ENCODE data around the gene NNMT. TPM values are rescaled to one million over a fixed set of nuclear protein-coding genes. Genes with fewer than 3 reads are reported as not detected.
A peak's percentile ranks its signal among the peaks of the same experiment; 100 is the strongest.

Gene NNMT
- polyA plus RNA-seq, 3 donors from 2014 or later = 0.68 to 1.0 TPM; not detected in 1

- no peak for DNase-seq
- no peak overlapping the region for H3K27ac Mint-ChIP-seq
- peaks cover 2 to 29% (median 9%) of the 10 kb centered on the region in 3 donors for H3K27me3 Mint-ChIP-seq (ENCODE audit: low read depth in 3 of 3)
- H3K4me3 Mint-ChIP-seq = no peak overlapping the region
- H3K4me1 Mint-ChIP-seq = peaks cover 10 to 13% of the 10 kb centered on the region in 2 donors
- no peaks in the 10 kb centered on the region for H3K9me3 Mint-ChIP-seq
- no peaks in the 10 kb centered on the region for H3K36me3 Mint-ChIP-seq
Measured at GRCh38 chr11:114311946-114312345, 15.7 kb downstream of the NNMT start.

- Mint-ChIP-seq H3K9me3 (no peaks in the 10 kb centered on the region), H3K36me3 (no peaks in the 10 kb centered on the region), H3K4me3 (no peak overlapping the region), H3K27ac (no peak overlapping the region), H3K27me3 (ENCODE audit: low read depth in 3 of 3) (peaks cover 0 to 19% (median 3%) of the 10 kb centered on the region in 3 donors), H3K4me1 (peaks cover 10 to 13% of the 10 kb centered on the region in 2 donors)
- no peak for DNase-seq
Measured at GRCh38 chr11:114314096-114314495, 17.9 kb downstream of the NNMT start.

GRCh38 chr11:114315749-114316368 lies 19.7 kb downstream of the NNMT start:
- H3K27ac Mint-ChIP-seq = peak overlapping the region in 2 of 6 donors; percentile 9 to 46
- H3K27me3 Mint-ChIP-seq (ENCODE audit: low read depth in 3 of 3) = peaks cover 0 to 14% (median 2%) of the 10 kb centered on the region in 3 donors
- no peaks in the 10 kb centered on the region for H3K9me3 Mint-ChIP-seq
- peak overlapping the region; percentile 44 to 85 (median 76) for H3K4me3 Mint-ChIP-seq
- DNase-seq = no peak
- peaks cover 10 to 13% of the 10 kb centered on the region in 2 donors for H3K4me1 Mint-ChIP-seq
- no peaks in the 10 kb centered on the region for H3K36me3 Mint-ChIP-seq

- Mint-ChIP-seq H3K36me3 (no peaks in the 10 kb centered on the region), H3K4me1 (peaks cover 10 to 13% of the 10 kb centered on the region in 2 donors), H3K4me3 (no peak overlapping the region), H3K9me3 (no peaks in the 10 kb centered on the region), H3K27ac (no peak overlapping the region), H3K27me3 (ENCODE audit: low read depth in 3 of 3) (peaks cover 3 to 17% (median 7%) of the 10 kb centered on the region in 3 donors)
- DNase-seq = no peak
Measured at GRCh38 chr11:114316980-114317786, 21.0 kb downstream of the NNMT start.

- Mint-ChIP-seq H3K27me3 (ENCODE audit: low read depth in 3 of 3) (peaks cover 3 to 16% (median 7%) of the 10 kb centered on the region in 3 donors), H3K27ac (no peak overlapping the region), H3K9me3 (no peaks in the 10 kb centered on the region), H3K36me3 (no peaks in the 10 kb centered on the region), H3K4me1 (peaks cover 10 to 13% of the 10 kb centered on the region in 2 donors), H3K4me3 (no peak overlapping the region)
- no peak for DNase-seq
Measured at GRCh38 chr11:114317787-114318137, 21.6 kb downstream of the NNMT start.

- no peak for DNase-seq
- H3K27ac Mint-ChIP-seq = no peak overlapping the region
- H3K36me3 Mint-ChIP-seq = no peaks in the 10 kb centered on the region
- H3K4me3 Mint-ChIP-seq = no peak overlapping the region
- H3K9me3 Mint-ChIP-seq = no peaks in the 10 kb centered on the region
- peaks cover 3 to 15% (median 7%) of the 10 kb centered on the region in 3 donors for H3K27me3 Mint-ChIP-seq (ENCODE audit: low read depth in 3 of 3)
- H3K4me1 Mint-ChIP-seq = peaks cover 10 to 13% of the 10 kb centered on the region in 2 donors
Measured at GRCh38 chr11:114318361-114318760, 22.2 kb downstream of the NNMT start.

- DNase-seq = no peak
Measured at GRCh38 chr11:114319716-114320328, 23.6 kb downstream of the NNMT start.

GRCh38 chr11:114321621-114322257 lies 25.5 kb downstream of the NNMT start:
- H3K4me3 Mint-ChIP-seq = no peak overlapping the region

More at GRCh38 chr11:114319716-114320328, 23.6 kb downstream of the NNMT start:
- H3K9me3 Mint-ChIP-seq = peaks cover 0 to 2% (median 0%) of the 10 kb centered on the region in 6 donors
- H3K4me1 Mint-ChIP-seq = peaks cover 10 to 13% of the 10 kb centered on the region in 2 donors
- no peak overlapping the region for H3K4me3 Mint-ChIP-seq
- no peaks in the 10 kb centered on the region for H3K36me3 Mint-ChIP-seq
- no peak overlapping the region for H3K27ac Mint-ChIP-seq
- peaks cover 3 to 11% (median 7%) of the 10 kb centered on the region in 3 donors for H3K27me3 Mint-ChIP-seq (ENCODE audit: low read depth in 3 of 3)

GRCh38 chr11:114322934-114323333 lies 26.7 kb downstream of the NNMT start:
- Mint-ChIP-seq H3K36me3 (no peaks in the 10 kb centered on the region), H3K4me3 (no peak overlapping the region), H3K4me1 (no peaks in the 10 kb centered on the region), H3K27me3 (ENCODE audit: low read depth in 3 of 3) (peaks cover 4 to 10% (median 8%) of the 10 kb centered on the region in 3 donors), H3K9me3 (peaks cover 0 to 3% (median 0%) of the 10 kb centered on the region in 6 donors), H3K27ac (no peak overlapping the region)
- DNase-seq = no peak

More at GRCh38 chr11:114321621-114322257, 25.5 kb downstream of the NNMT start:
- peaks cover 0 to 3% (median 0%) of the 10 kb centered on the region in 6 donors for H3K9me3 Mint-ChIP-seq
- H3K27me3 Mint-ChIP-seq (ENCODE audit: low read depth in 3 of 3) = peaks cover 3 to 8% (median 7%) of the 10 kb centered on the region in 3 donors
- H3K36me3 Mint-ChIP-seq = no peaks in the 10 kb centered on the region
- no peak overlapping the region for H3K27ac Mint-ChIP-seq
- no peak for DNase-seq
- H3K4me1 Mint-ChIP-seq = no peaks in the 10 kb centered on the region

- Mint-ChIP-seq H3K4me3 (no peak overlapping the region), H3K27me3 (ENCODE audit: low read depth in 3 of 3) (peaks cover 3 to 24% (median 4%) of the 10 kb centered on the region in 3 donors), H3K9me3 (peaks cover 4 to 15% (median 10%) of the 10 kb centered on the region in 6 donors), H3K4me1 (no peaks in the 10 kb centered on the region), H3K36me3 (peaks cover 0 to 4% (median 3%) of the 10 kb centered on the region in 3 donors), H3K27ac (no peak overlapping the region)
- no peak for DNase-seq
Measured at GRCh38 chr11:114326151-114326550, 30.0 kb downstream of the NNMT start.

- no peak overlapping the region for H3K4me3 Mint-ChIP-seq
- H3K36me3 Mint-ChIP-seq = peaks cover 0 to 4% (median 3%) of the 10 kb centered on the region in 3 donors
- H3K27ac Mint-ChIP-seq = no peak overlapping the region
- H3K27me3 Mint-ChIP-seq (ENCODE audit: low read depth in 3 of 3) = peaks cover 2 to 22% (median 2%) of the 10 kb centered on the region in 3 donors
- peaks cover 4 to 17% (median 10%) of the 10 kb centered on the region in 6 donors for H3K9me3 Mint-ChIP-seq
- H3K4me1 Mint-ChIP-seq = no peaks in the 10 kb centered on the region
- DNase-seq = no peak
Measured at GRCh38 chr11:114326776-114327175, 30.6 kb downstream of the NNMT start.

GRCh38 chr11:114330373-114330772 lies 34.2 kb downstream of the NNMT start:
- peaks cover 0 to 4% (median 3%) of the 10 kb centered on the region in 3 donors for H3K36me3 Mint-ChIP-seq
- H3K27ac Mint-ChIP-seq = no peak overlapping the region
- H3K4me1 Mint-ChIP-seq = no peaks in the 10 kb centered on the region
- peaks cover 5 to 17% (median 10%) of the 10 kb centered on the region in 6 donors for H3K9me3 Mint-ChIP-seq
- DNase-seq = no peak
- H3K27me3 Mint-ChIP-seq (ENCODE audit: low read depth in 3 of 3) = peaks cover 6 to 24% (median 11%) of the 10 kb centered on the region in 3 donors
- H3K4me3 Mint-ChIP-seq = no peak overlapping the region

GRCh38 chr11:114340311-114341131 lies 44.3 kb downstream of the NNMT start:
- no peaks in the 10 kb centered on the region for H3K36me3 Mint-ChIP-seq
- H3K4me1 Mint-ChIP-seq = peaks cover 8 to 13% of the 10 kb centered on the region in 2 donors
- no peaks in the 10 kb centered on the region for H3K9me3 Mint-ChIP-seq
- H3K4me3 Mint-ChIP-seq = peak overlapping the region; percentile 27 to 72 (median 46)
- DNase-seq = peak in 2 of 3 donors; percentile 13 to 20
- H3K27me3 Mint-ChIP-seq (ENCODE audit: low read depth in 3 of 3) = peaks cover 0 to 18% (median 12%) of the 10 kb centered on the region in 3 donors
- H3K27ac Mint-ChIP-seq = no peak overlapping the region

All from immature natural killer cell (primary cell).